Measurements from ENCODE around the gene TBX18. TPM values are rescaled to one million over a fixed set of nuclear protein-coding genes. Genes with fewer than 3 reads are reported as not detected.

The TBX18 gene
- total RNA-seq, 1 donor from 2014 or later = 1.0 TPM

- Histone ChIP-seq H3K27ac (no peak overlapping the region), H3K4me3 (no peak overlapping the region), H3K9me3 (no peaks in the 10 kb centered on the region), H3K4me1 (peaks cover 11% of the 10 kb centered on the region), H3K27me3 (peaks cover 93% of the 10 kb centered on the region), H3K36me3 (no peaks in the 10 kb centered on the region)
- intact Hi-C loops (cut with DNase I) = no loop called here
- DNase-seq (no peak), ATAC-seq (no peak)
- TF ChIP-seq, protein P1, sequence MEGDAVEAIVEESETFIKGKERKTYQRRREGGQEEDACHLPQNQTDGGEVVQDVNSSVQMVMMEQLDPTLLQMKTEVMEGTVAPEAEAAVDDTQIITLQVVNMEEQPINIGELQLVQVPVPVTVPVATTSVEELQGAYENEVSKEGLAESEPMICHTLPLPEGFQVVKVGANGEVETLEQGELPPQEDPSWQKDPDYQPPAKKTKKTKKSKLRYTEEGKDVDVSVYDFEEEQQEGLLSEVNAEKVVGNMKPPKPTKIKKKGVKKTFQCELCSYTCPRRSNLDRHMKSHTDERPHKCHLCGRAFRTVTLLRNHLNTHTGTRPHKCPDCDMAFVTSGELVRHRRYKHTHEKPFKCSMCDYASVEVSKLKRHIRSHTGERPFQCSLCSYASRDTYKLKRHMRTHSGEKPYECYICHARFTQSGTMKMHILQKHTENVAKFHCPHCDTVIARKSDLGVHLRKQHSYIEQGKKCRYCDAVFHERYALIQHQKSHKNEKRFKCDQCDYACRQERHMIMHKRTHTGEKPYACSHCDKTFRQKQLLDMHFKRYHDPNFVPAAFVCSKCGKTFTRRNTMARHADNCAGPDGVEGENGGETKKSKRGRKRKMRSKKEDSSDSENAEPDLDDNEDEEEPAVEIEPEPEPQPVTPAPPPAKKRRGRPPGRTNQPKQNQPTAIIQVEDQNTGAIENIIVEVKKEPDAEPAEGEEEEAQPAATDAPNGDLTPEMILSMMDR (IDR thresholded peaks at IDR 0.05) = no peak
These were observed 8.7 kb upstream of the TBX18 start for GRCh38 chr6:84773133-84773430.

- no peak overlapping the region for H3K4me3 ChIP-seq
- peaks cover 11% of the 10 kb centered on the region for H3K4me1 ChIP-seq
- H3K27me3 ChIP-seq = peaks cover 97% of the 10 kb centered on the region
- no peaks in the 10 kb centered on the region for H3K9me3 ChIP-seq
- DNase-seq = no peak
- no peak overlapping the region for H3K27ac ChIP-seq
- TF ChIP-seq, protein P1 (IDR thresholded peaks at IDR 0.05) = no peak
- intact Hi-C loops (cut with DNase I) = no loop called here
- ATAC-seq = no peak
- H3K36me3 ChIP-seq = no peaks in the 10 kb centered on the region
These were observed 8.2 kb upstream of the TBX18 start for GRCh38 chr6:84772428-84773132.

DNA sequence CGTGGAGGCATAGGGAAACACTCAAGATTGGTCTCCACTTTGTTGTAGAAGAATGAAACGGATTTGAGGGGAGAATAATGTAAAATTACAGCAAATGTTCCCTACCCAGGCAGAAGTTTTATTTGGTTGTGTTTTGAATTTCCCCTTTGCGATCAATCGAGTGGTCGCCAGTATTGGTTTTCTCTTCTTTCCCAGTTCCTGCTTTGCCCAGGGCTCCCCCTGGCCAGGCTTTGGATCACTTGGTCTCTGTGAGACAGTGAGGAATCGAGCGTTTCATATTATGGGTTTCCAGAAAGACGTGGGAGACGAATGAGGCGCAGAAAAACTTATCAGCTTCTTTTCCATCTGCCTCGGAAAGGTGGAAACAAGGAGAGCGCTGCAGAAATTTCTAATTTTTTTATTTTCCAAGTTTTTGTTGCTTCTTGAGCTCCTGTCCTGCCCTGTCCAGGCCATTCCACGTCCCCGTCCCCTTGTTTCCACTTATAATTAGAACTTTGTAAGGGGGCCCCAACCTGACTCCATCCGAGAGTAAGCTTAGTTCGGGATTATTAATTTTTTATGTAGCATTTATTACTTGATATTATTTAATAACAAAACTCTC is 7.5 kb upstream of the TBX18 start:
- H3K27me3 ChIP-seq = peaks cover 97% of the 10 kb centered on the region
- no peak overlapping the region for H3K4me3 ChIP-seq
- no peaks in the 10 kb centered on the region for H3K36me3 ChIP-seq
- no peaks in the 10 kb centered on the region for H3K9me3 ChIP-seq
- no peak overlapping the region for H3K27ac ChIP-seq
- TF ChIP-seq, protein P1 (IDR thresholded peaks at IDR 0.05) = no peak
- DNase-seq = no peak
- peaks cover 11% of the 10 kb centered on the region for H3K4me1 ChIP-seq
- intact Hi-C loops (cut with DNase I) = no loop called here
- no peak for ATAC-seq

- intact Hi-C loops (cut with DNase I) = no loop called here
- DNase-seq (no peak), ATAC-seq (no peak)
- Histone ChIP-seq H3K27ac (no peak overlapping the region), H3K4me3 (no peak overlapping the region), H3K36me3 (no peaks in the 10 kb centered on the region), H3K9me3 (no peaks in the 10 kb centered on the region), H3K4me1 (peaks cover 11% of the 10 kb centered on the region), H3K27me3 (peaks cover 99% of the 10 kb centered on the region)
- TF ChIP-seq, protein P1 (IDR thresholded peaks at IDR 0.05) = no peak
These were observed 6.8 kb upstream of the TBX18 start for GRCh38 chr6:84771125-84771755.

DNA sequence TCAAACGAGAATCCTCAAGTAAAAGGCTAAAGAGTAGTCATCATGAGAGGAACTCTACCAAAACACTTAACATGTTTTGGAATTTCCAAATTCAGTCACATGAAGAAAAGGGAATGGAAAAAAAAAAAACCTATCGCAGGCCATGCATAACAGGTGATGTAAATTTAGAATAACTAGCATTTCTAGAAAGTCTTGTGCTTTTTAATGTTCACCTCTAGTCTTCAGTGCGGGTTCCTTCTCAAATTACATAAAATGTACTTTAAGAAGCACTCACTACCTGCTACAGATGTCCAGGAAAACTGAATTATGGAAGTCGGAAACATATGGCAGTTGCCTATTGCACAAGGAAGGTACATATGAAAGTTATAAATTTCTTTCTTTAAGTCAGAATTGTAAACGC is 6.1 kb upstream of the TBX18 start:
- H3K36me3 ChIP-seq = no peaks in the 10 kb centered on the region
- ATAC-seq = no peak
- DNase-seq = no peak
- H3K9me3 ChIP-seq = no peaks in the 10 kb centered on the region
- H3K4me3 ChIP-seq = no peak overlapping the region
- TF ChIP-seq, protein P1 (IDR thresholded peaks at IDR 0.05) = no peak
- peaks cover 99% of the 10 kb centered on the region for H3K27me3 ChIP-seq
- H3K4me1 ChIP-seq = peaks cover 11% of the 10 kb centered on the region
- H3K27ac ChIP-seq = no peak overlapping the region
- intact Hi-C loops (cut with DNase I) = no loop called here
